ENCODE data around the gene SERPING1. TPM values are rescaled to one million over a fixed set of nuclear protein-coding genes. Genes with fewer than 3 reads are reported as not detected.
A peak's percentile ranks its signal among the peaks of the same experiment; 100 is the strongest.

The SERPING1 gene
- total RNA-seq, 2 donors from 2014 or later, result not detected

DNA sequence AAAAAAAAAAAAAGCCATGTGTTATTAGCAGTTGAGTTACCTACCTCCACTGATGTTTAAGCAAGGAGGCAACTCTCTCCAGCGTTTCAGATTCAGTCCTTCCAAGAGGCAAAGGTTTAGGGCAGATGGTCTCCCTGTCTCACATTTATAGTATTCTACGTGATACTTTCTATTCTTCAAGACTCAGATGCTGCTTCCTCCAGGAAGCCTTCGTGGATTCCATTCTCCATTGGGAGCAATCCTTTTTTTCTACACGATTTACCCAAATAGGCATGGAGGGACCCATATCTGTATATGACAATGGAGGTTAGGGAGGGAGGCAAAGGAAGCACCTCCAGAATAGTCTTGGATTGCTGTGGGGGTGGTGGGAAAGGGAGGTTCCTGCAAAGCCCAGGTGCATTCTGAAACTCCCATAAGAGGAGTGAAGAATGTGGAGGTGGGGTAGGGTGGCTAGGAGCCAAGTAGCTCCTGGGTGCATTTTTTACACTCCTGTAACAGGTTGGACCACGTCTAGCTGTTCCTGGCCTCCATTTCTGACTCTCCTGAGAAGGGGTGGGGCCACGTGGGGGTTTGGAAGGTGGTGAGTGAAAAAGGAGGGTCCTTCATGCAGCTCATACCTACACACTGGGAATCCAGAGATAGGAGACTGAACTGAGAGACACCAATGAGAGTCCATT is 36.0 kb downstream of the SERPING1 start:
- Mint-ChIP-seq H3K4me1 (ENCODE audit: low read depth) (peaks cover 9% of the 10 kb centered on the region), H3K4me3 (no peak overlapping the region), H3K36me3 (ENCODE audit: insufficient read depth in 2 of 2) (peaks cover 0 to 1% of the 10 kb centered on the region in 2 donors), H3K9me3 (no peaks in the 10 kb centered on the region), H3K27ac (no peak overlapping the region), H3K27me3 (ENCODE audit: low read depth) (peaks cover 47% of the 10 kb centered on the region)
- no peak for ATAC-seq (replicated peaks in 1 of 2)
- DNase-seq, result no peak

DNA sequence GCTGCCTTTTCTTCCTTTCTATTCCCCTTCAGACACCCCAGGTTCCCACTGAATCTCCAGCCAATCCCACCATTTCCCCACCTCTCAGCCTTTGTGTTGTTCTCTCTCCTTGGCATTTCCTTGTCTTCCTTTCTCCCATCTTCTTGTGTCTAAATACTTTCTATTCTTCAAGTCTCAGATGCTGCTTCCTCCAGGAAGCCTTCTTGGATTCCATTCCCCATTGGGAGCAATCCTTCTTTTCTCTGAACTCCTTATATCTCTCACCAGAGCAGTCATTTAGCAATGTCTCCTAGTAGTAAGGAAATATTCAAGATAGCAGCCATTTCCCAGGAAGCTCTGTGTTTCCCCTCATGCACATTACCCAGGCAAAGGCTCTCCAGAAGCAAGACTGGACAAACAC is 36.8 kb downstream of the SERPING1 start:
- Mint-ChIP-seq H3K4me3 (no peak overlapping the region), H3K9me3 (no peaks in the 10 kb centered on the region), H3K36me3 (ENCODE audit: insufficient read depth in 2 of 2) (peaks cover 1 to 2% of the 10 kb centered on the region in 2 donors), H3K4me1 (ENCODE audit: low read depth) (peaks cover 16% of the 10 kb centered on the region), H3K27ac (no peak overlapping the region), H3K27me3 (ENCODE audit: low read depth) (peaks cover 49% of the 10 kb centered on the region)
- ATAC-seq (replicated peaks in 1 of 2), result no peak
- DNase-seq, result no peak

DNA sequence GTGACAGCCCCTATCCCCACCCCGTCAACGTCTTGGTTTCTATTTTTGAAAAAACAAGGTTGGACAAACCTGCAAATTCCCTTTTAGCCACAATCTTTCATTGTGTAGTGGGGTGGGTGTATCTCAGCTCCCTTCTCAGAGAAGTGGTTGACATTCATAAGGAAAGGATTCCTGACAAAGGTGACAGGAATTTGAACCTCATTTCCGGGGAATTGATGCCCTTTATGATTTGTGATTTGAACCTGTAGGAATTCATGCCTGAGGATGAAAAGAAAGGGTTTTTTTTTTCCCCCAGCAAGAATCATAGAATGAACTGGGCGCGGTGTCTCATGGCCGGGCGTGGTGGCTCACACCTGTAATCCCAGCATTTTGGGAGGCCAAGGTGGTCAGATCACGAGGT is 37.8 kb downstream of the SERPING1 start:
- H3K36me3 Mint-ChIP-seq (ENCODE audit: insufficient read depth in 2 of 2), result peaks cover 1 to 2% of the 10 kb centered on the region in 2 donors
- H3K27ac Mint-ChIP-seq, result no peak overlapping the region
- peaks cover 47% of the 10 kb centered on the region for H3K27me3 Mint-ChIP-seq (ENCODE audit: low read depth)
- H3K4me1 Mint-ChIP-seq (ENCODE audit: low read depth), result peaks cover 16% of the 10 kb centered on the region
- ATAC-seq (replicated peaks in 1 of 2), result no peak
- no peak for DNase-seq
- H3K9me3 Mint-ChIP-seq, result no peaks in the 10 kb centered on the region
- H3K4me3 Mint-ChIP-seq, result no peak overlapping the region

DNA sequence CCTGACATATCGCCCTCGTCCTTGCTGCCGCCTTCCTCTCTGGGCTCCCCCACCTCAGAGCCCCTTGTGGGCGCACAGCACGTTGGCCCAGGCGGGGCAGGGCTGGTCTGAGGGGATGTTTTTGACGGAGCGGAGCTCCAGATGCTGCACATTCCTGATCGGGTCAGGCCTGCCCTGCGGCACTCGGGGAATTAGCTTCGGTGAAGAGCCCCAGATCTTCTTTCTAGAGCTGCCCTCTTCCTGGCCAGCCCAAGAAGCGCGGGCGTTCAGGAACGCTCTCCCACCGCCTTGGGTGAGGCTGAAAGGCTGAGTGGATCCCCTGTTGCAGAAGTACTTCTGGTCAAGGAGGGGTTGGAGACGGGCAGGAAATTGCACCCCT is 40.1 kb downstream of the SERPING1 start:
- peaks cover 16% of the 10 kb centered on the region for H3K4me1 Mint-ChIP-seq (ENCODE audit: low read depth)
- peaks cover 36% of the 10 kb centered on the region for H3K27me3 Mint-ChIP-seq (ENCODE audit: low read depth)
- no peak for ATAC-seq (replicated peaks in 1 of 2)
- DNase-seq, result no peak
- H3K27ac Mint-ChIP-seq, result no peak overlapping the region
- H3K9me3 Mint-ChIP-seq, result no peaks in the 10 kb centered on the region
- peak overlapping the region; percentile 81 to 94 for H3K4me3 Mint-ChIP-seq
- H3K36me3 Mint-ChIP-seq (ENCODE audit: insufficient read depth in 2 of 2), result peaks cover 1 to 2% of the 10 kb centered on the region in 2 donors

DNA sequence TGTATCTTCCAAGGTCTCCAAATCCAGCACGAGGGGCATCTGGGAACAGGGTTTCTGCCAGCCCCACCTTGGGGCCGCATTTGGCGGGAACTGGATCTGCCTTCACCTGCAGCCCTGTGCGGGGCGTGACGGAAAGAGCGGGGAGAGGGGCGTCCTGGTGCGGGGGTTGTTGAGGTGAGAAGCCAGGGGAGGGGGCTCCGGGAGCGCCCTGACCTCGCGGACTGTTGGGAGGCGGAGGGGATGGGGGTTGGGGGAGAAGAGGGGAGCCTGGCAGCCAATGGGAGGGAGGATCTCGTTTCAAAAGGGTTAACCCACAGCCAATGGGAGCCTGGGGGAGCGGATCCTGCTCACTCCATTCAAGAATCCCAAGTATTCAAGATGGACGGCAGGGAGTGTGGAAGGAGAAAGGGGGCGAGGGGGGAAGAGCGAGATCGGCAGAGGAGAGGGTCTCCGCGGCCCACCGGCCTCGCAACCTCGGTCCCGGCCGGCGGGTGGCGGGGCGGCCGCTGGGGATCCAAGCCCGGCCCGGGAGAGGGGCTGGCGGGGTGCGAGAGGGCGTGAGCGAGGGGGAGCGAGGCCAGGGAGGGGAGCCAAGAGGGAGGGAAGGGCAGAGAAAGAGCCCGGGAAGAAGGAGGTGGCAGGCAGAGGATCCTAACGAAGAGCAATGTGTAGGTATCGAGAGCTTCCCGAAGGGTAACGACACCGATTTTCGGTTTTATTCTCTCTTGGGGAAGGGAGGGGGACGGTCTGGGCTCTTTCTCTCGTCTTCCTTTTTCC is 40.7 kb downstream of the SERPING1 start:
- Mint-ChIP-seq H3K27ac (no peak overlapping the region), H3K4me1 (ENCODE audit: low read depth) (peaks cover 16% of the 10 kb centered on the region), H3K4me3 (peak overlapping the region; percentile 81 to 94), H3K27me3 (ENCODE audit: low read depth) (peaks cover 36% of the 10 kb centered on the region), H3K36me3 (ENCODE audit: insufficient read depth in 2 of 2) (peaks cover 1 to 2% of the 10 kb centered on the region in 2 donors), H3K9me3 (no peaks in the 10 kb centered on the region)
- DNase-seq, result no peak
- ATAC-seq (replicated peaks in 1 of 2), result peak; percentile 57 to 58

DNA sequence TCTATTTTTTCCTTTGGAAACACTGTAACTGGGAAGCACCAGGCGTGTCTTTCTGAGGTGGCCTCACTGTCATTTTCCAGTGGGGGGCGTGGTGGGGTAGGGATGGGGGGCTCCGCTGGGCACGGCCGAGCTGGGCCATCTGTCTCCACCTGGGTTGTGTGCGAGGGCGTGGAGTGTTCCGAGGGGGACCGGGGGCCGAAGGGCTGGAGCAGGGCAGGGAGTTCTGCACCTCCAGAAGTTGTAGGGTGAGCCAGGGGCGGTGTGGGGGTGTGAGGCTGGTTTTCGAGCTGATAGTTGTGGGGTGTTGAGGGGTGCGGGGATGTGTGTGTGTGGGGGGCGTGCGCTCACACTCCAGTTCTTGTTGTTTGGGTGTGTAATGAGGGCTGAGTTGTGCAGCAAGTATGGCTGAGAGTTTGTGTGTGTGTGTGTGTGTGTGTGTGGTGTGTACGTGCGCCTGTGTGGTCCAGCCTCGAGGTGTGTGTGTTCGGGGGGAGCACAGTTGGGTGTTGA is 41.4 kb downstream of the SERPING1 start:
- Mint-ChIP-seq H3K27ac (no peak overlapping the region), H3K9me3 (no peaks in the 10 kb centered on the region), H3K27me3 (ENCODE audit: low read depth) (peaks cover 32% of the 10 kb centered on the region), H3K36me3 (ENCODE audit: insufficient read depth in 2 of 2) (peaks cover 1 to 2% of the 10 kb centered on the region in 2 donors), H3K4me1 (ENCODE audit: low read depth) (peaks cover 16% of the 10 kb centered on the region), H3K4me3 (peak overlapping the region; percentile 81 to 94)
- ATAC-seq (replicated peaks in 1 of 2) (peak; percentile 49 to 53), DNase-seq (no peak)

DNA sequence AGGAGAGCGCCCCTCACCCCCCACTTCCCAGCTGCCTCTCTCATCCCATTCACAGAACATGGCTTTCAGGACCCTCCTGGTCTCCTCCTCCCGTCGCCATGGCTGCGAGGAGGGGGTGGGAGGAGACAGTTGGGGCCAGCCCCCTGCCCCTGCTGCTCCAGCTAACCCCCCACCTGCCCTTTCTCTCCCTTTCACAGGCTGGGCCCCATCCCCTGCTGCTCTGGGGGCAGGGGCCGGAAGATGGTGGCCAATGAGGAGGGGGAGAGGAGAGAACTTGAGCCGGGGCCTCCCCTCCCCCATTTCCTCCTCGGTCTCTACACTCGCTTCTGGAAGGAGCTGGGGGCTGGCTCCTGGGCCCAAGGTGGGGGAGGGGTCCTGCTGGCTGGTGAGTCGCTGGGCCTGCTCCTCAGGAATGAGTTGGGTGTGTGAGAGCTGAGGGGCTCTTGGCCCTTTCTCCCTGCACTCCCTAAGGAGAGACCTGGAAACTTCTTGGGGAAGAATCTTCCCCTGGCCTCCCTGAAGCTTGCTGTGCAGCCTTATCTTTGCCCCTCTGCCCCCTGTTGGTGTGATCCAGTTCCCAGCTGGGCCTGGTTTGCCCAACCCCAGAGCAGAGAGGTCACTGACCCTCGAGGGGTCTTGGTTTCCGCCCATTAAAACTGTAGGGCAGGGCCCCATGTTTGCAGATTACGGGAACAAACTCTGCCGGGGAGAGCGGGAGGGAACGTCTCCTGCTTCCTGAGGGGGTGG is 42.0 kb downstream of the SERPING1 start:
- Mint-ChIP-seq H3K4me3 (peak overlapping the region; percentile 81 to 94), H3K27me3 (ENCODE audit: low read depth) (peaks cover 28% of the 10 kb centered on the region), H3K4me1 (ENCODE audit: low read depth) (peaks cover 16% of the 10 kb centered on the region), H3K36me3 (ENCODE audit: insufficient read depth in 2 of 2) (peaks cover 1 to 2% of the 10 kb centered on the region in 2 donors), H3K9me3 (no peaks in the 10 kb centered on the region), H3K27ac (no peak overlapping the region)
- DNase-seq, result no peak
- peak; percentile 20 to 34 for ATAC-seq (replicated peaks in 1 of 2)

DNA sequence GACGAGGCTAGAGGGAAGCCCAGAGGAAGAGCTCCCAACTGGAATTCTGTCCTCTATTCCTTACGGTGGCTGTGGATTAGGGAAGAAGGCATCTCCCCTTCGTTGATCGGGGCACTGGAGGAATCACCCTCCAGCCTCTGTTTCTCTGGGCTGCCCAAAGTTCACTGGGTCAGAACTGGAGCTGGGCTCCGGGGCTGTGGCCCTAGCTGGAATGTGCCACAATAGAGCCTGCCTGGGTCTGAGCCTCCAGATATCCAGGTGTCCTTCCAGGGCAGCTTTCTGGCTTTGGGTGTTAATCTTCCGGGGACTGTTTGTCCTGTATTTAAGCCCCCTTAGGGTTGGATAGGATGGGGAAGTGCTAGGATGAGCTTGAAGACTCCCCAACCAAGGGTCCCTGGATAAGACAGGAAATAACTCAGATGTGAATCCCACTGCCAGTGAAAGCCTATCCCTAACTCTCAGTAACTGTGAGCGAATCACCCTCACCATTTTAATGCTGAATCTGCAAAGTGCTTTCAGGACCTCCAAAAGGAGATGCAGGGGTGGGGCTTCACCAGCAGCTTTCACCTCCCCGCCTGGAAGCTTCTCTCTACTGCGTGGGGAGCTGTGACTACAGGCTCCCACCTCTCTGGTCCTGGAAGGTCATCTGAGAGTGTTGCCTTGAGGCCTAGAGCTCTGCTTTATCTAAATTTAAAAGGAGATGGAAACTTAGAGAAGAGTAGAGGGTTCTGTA is 42.7 kb downstream of the SERPING1 start:
- peaks cover 16% of the 10 kb centered on the region for H3K4me1 Mint-ChIP-seq (ENCODE audit: low read depth)
- DNase-seq (no peak), ATAC-seq (replicated peaks in 1 of 2) (no peak)
- H3K27ac Mint-ChIP-seq, result no peak overlapping the region
- peaks cover 1 to 2% of the 10 kb centered on the region in 2 donors for H3K36me3 Mint-ChIP-seq (ENCODE audit: insufficient read depth in 2 of 2)
- no peaks in the 10 kb centered on the region for H3K9me3 Mint-ChIP-seq
- peak overlapping the region in 1 of 2 donors; percentile 94 for H3K4me3 Mint-ChIP-seq
- peaks cover 28% of the 10 kb centered on the region for H3K27me3 Mint-ChIP-seq (ENCODE audit: low read depth)

DNA sequence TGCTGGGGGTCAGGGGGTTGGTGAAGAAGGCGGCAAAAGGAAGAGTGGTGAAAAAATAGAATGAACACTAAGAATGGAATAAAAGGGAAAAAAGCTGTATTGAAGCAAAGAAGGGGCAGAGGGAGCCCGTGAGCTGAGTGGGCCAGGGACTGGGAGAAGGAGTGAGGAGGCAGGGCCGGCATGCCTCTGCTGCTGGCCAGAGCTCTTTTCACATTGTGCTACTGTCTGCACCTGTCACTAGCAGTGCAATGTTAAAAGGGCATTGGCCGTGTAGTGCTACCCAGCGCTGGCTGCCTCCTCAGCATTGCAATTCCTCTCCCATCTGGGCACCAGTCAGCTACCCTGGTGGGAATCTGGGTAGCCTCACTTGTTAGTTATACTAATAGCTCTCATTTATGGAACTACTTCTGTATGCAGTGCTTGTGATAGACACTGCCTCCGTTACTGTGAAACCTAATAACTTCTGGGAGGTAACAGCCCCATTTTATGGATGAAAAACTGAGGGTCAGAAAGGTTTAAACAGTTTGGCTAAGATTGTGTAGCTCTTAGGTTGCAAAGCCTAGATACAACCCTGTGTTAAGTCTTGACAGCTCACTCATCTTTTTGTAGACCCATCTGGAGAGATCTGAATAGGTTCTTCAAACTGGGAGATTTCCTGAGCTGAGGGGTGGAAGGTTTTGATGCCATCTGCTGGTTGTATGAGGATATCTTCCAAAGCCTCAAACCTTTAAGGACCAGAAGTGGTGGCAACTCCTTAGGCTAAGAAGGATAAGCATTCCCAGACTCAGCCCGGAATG is 43.7 kb downstream of the SERPING1 start:
- Mint-ChIP-seq H3K4me3 (no peak overlapping the region), H3K36me3 (ENCODE audit: insufficient read depth in 2 of 2) (peaks cover 1 to 2% of the 10 kb centered on the region in 2 donors), H3K9me3 (no peaks in the 10 kb centered on the region), H3K4me1 (ENCODE audit: low read depth) (peaks cover 22% of the 10 kb centered on the region), H3K27me3 (ENCODE audit: low read depth) (peaks cover 36% of the 10 kb centered on the region), H3K27ac (no peak overlapping the region)
- DNase-seq (no peak), ATAC-seq (replicated peaks in 1 of 2) (no peak)

DNA sequence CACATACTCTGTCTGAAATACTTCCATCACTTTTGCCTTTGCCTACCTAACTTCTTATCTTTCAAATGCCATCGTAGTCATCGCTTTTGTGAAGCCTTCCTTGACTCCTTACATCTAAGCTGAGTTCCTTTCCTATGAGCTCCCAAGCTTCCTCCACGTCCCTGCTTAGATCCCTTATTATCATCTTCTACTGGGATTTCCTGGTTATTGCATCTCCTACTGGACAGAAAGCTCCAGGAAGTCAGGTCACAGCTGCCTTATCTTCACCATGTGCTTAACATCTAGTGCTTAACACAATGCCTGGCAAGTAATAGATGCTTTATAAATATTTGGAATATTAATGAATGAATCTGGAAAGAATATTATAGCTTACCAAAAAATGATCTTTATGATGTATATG is 46.3 kb downstream of the SERPING1 start:
- Mint-ChIP-seq H3K4me1 (ENCODE audit: low read depth) (peaks cover 35% of the 10 kb centered on the region), H3K27ac (no peak overlapping the region), H3K27me3 (ENCODE audit: low read depth) (peaks cover 46% of the 10 kb centered on the region), H3K4me3 (no peak overlapping the region), H3K9me3 (no peaks in the 10 kb centered on the region), H3K36me3 (ENCODE audit: insufficient read depth in 2 of 2) (peaks cover 0 to 2% of the 10 kb centered on the region in 2 donors)
- DNase-seq, result no peak
- no peak for ATAC-seq (replicated peaks in 1 of 2)

DNA sequence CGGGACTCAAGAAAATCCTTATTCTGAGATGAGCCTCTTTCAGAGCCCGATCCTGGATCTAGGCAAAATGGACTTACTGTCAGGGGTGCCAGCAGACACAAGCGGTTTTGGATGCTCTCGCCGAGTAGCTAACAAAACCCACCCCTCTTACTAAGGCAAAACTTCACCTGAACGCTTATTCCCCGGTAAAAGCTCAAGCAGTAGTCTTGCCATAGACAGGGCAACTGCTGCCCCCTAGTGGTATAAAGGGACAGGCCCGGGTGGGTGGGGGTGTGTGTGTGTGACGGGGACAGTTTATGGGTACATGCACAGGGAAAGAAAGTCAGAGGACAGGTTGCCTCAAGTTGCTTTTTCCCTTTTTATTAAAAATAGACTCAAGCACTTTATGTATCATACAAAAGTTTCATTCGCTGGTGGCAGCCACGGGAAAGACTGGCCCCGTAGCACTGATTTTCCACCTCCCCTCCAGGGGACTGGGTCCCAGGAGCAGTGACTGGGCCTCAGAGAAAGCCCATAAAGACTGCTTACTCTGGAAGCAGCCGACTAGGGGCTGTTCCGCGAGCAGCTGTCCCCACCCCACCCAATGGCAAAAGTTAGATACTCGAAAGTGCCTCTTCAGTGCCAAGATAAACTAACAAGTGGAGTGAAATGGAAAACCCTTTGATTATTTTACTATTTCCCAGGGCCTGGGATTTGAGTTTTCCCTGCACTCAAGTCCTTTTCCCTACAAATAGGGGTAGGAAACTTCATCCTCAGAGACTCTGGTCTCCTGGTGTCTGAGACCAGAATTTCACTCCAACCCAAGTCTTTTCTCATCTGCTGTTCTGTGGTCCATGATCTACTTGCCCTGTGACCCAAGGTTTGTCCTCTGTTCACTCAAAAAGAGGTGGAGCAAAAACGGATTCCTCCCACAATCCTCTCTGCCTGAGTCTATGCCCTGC is 47.5 kb downstream of the SERPING1 start:
- H3K27me3 Mint-ChIP-seq (ENCODE audit: low read depth), result peaks cover 49% of the 10 kb centered on the region
- peak; percentile 83 to 84 for ATAC-seq (replicated peaks in 1 of 2)
- peak; percentile 88 to 91 for DNase-seq
- H3K4me3 Mint-ChIP-seq, result no peak overlapping the region
- H3K9me3 Mint-ChIP-seq, result no peaks in the 10 kb centered on the region
- H3K27ac Mint-ChIP-seq, result no peak overlapping the region
- peaks cover 43% of the 10 kb centered on the region for H3K4me1 Mint-ChIP-seq (ENCODE audit: low read depth)
- H3K36me3 Mint-ChIP-seq (ENCODE audit: insufficient read depth in 2 of 2), result no peaks in the 10 kb centered on the region
